WTC11 (cell line): ENCODE measurements around the gene ARHGAP21. TPM values are rescaled to one million over a fixed set of nuclear protein-coding genes. Genes with fewer than 3 reads are reported as not detected.

Source experiments
- ATAC-seq: fragments of 200-7000 bp; cut with Tn5 transposase; 2 replicates; pipeline ENCODE4 v1.10.0; 2021; ENCODE audit warnings: mild to moderate bottlenecking, moderate library complexity
- CTCF ChIA-PET: fragments of 300-600 bp; sonication (Branson Sonifier 250); formaldehyde crosslinking; loops from one replicate; lab custom pipeline; 2021; ENCODE audit warnings: antibody characterized with exemption; lab: Charles Lee
- POLR2A ChIA-PET: fragments of 350-600 bp; sonication (Branson Sonifier 250); formaldehyde crosslinking; loops from one replicate; lab custom pipeline; 2021; ENCODE audit warnings: antibody characterized with exemption; lab: Charles Lee
- DNase-seq: peaks from one replicate; pipeline ENCODE4 v3.0.0; 2021; ENCODE audit warnings: low spot score
- H3K27ac Mint-ChIP-seq: 2 replicates; pipeline ENCODE4 v1.8.0; 2021; ENCODE audit warnings: mixed read lengths
- H3K27me3 Mint-ChIP-seq: 2 replicates; pipeline ENCODE4 v1.8.0; 2021; ENCODE audit warnings: low read depth, mild to moderate bottlenecking, moderate library complexity, mixed read lengths
- H3K36me3 Mint-ChIP-seq: 2 replicates; pipeline ENCODE4 v1.8.0; 2021; ENCODE audit warnings: mixed read lengths
- H3K4me1 Mint-ChIP-seq: 2 replicates; pipeline ENCODE4 v1.8.0; 2022; ENCODE audit warnings: mixed read lengths
- H3K4me3 Mint-ChIP-seq: 2 replicates; pipeline ENCODE4 v1.8.0; 2021; ENCODE audit warnings: mild to moderate bottlenecking, moderate library complexity, mixed read lengths
- H3K9me3 Mint-ChIP-seq: 2 replicates; pipeline ENCODE4 v1.8.0; 2021; ENCODE audit warnings: mixed read lengths
- ZBTB21 ChIP-seq: sonication (generic); formaldehyde crosslinking; IDR thresholded peaks from 2 replicates; pipeline ENCODE4 v1.8.1; 2023; ENCODE audit warnings: mild to moderate bottlenecking, missing genetic modification reagents, borderline replicate concordance
- ZNF423 ChIP-seq: fragments of 250-450 bp; sonication (Bioruptor Pico); IDR thresholded peaks from 2 replicates; pipeline ENCODE4 v2.1.2; 2022; ENCODE audit warnings: mild to moderate bottlenecking, moderate library complexity
- total RNA-seq: library from RNA; stranded (reverse); gene quantifications from 3 replicates; pipeline ENCODE4 v1.2.3, GENCODE V29; 2021
- TF ChIP-seq, protein P1 (sequence below): sonication (generic); formaldehyde crosslinking; IDR thresholded peaks from 2 replicates; pipeline ENCODE4 v1.8.0; 2022; ENCODE audit warnings: mild to moderate bottlenecking, missing genetic modification reagents
- TF ChIP-seq, protein P2 (sequence below): sonication (generic); formaldehyde crosslinking; IDR thresholded peaks from 2 replicates; pipeline ENCODE4 v1.8.1; 2022; ENCODE audit warnings: low read depth, mild to moderate bottlenecking, moderate library complexity, missing genetic modification reagents, borderline replicate concordance

The ARHGAP21 gene
- total RNA-seq, 1 experiment from 2014 or later, result 33.8 TPM

DNA sequence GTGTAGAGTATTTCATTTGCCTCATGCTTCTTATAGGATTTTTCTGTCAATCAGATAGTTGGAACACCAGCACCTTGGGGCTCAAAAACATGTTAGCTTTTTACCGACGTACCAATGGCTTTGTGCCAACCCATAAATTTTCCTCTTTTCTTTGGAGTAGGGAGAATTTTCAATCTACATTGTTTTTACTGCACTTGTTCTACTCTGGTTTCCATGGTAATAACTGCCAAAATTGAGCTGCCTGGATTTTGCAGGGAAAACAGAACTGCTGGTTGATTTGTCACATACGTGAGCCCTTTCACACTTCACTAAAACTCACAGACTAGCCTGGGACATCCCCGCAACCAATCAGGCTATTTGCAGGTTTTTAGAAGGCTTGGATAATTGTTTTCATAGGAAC, 189.7 kb downstream of the ARHGAP21 start:
- H3K27ac Mint-ChIP-seq, result no peak overlapping the region
- TF ChIP-seq, protein P1, sequence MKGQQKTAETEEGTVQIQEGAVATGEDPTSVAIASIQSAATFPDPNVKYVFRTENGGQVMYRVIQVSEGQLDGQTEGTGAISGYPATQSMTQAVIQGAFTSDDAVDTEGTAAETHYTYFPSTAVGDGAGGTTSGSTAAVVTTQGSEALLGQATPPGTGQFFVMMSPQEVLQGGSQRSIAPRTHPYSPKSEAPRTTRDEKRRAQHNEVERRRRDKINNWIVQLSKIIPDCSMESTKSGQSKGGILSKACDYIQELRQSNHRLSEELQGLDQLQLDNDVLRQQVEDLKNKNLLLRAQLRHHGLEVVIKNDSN (CRISPR knock-in tag), result no peak
- TF ChIP-seq ZBTB21 (CRISPR knock-in tag), result no peak
- TF ChIP-seq, protein P2, sequence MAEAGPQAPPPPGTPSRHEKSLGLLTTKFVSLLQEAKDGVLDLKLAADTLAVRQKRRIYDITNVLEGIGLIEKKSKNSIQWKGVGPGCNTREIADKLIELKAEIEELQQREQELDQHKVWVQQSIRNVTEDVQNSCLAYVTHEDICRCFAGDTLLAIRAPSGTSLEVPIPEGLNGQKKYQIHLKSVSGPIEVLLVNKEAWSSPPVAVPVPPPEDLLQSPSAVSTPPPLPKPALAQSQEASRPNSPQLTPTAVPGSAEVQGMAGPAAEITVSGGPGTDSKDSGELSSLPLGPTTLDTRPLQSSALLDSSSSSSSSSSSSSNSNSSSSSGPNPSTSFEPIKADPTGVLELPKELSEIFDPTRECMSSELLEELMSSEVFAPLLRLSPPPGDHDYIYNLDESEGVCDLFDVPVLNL, result no peak
- TF ChIP-seq ZNF423 (CRISPR knock-in tag), result no peak
- ChIA-PET CTCF (no interaction called here), POLR2A (no interaction called here)
- DNase-seq, result no peak
- H3K4me1 Mint-ChIP-seq, result no peaks in the 10 kb centered on the region
- ATAC-seq, result no peak
- H3K36me3 Mint-ChIP-seq, result peaks cover 46% of the 10 kb centered on the region
- H3K9me3 Mint-ChIP-seq, result no peaks in the 10 kb centered on the region
- H3K4me3 Mint-ChIP-seq, result no peak overlapping the region
- H3K27me3 Mint-ChIP-seq, result no peaks in the 10 kb centered on the region

Other genes with a start within 250 kb of the ARHGAP21 start
- gene PRTFDC1, start 228.7 kb upstream of the ARHGAP21 start, total RNA-seq, result 4.8 to 6.4 TPM (median 6.1 TPM) in 3 replicates